ENCODE measurements around the gene CCBE1.

- no peak for TF ChIP-seq YY1 (IDR thresholded peaks at IDR 0.05; ENCODE audit: insufficient read depth, insufficient read length)
- no peak for TF ChIP-seq ZNF274 (IDR thresholded peaks at IDR 0.05; ENCODE audit: low read depth, low read length)
Measured at GRCh38 chr18:59706499-59706898, 9.3 kb upstream of the CCBE1 start.

Measured in NT2/D1 (cell line).